GF-D8 (cell line): ENCODE measurements around the gene TOM1L1.
"Not testable (repeated sequence)": the region's sequence is repeated elsewhere in the genome, so short reads cannot be mapped to it uniquely, and the experiment has no call there.

ENCODE experiments used
- DNase-seq: peaks from one replicate; lab custom pipeline; 2025; lab: John Stamatoyannopoulos, UW

The TOM1L1 gene

GRCh38 chr17:54900457-54901229 is at the start of gene TOM1L1:
TSS of gene TOM1L1 (plus strand) at chr17:54900852. CDS start at chr17:54900866, 14 bp downstream.
- DNase-seq = no peak

- DNase-seq = no peak
Observed at GRCh38 chr17:54859187-54859586, 41.5 kb upstream of the TOM1L1 start.

- DNase-seq = no peak
Observed at GRCh38 chr17:54860617-54861470, 39.8 kb upstream of the TOM1L1 start.

- no peak for DNase-seq
Observed at GRCh38 chr17:54861471-54861983, 39.1 kb upstream of the TOM1L1 start.

GRCh38 chr17:54863176-54863575 is 37.5 kb upstream of the TOM1L1 start:
- DNase-seq = no peak

- no peak for DNase-seq
Observed at GRCh38 chr17:54864070-54864469, 36.6 kb upstream of the TOM1L1 start.

- no peak for DNase-seq
Observed at GRCh38 chr17:54864636-54865356, 35.9 kb upstream of the TOM1L1 start.

GRCh38 chr17:54867634-54868033 is 33.0 kb upstream of the TOM1L1 start:
- DNase-seq = no peak

GRCh38 chr17:54870671-54871175 is 29.9 kb upstream of the TOM1L1 start:
- DNase-seq = no peak

- DNase-seq = not testable (repeated sequence)
Observed at GRCh38 chr17:54875906-54876305, 24.7 kb upstream of the TOM1L1 start.

GRCh38 chr17:54876656-54877195 is 23.9 kb upstream of the TOM1L1 start:
- DNase-seq = no peak

- no peak for DNase-seq
Observed at GRCh38 chr17:54881255-54881972, 19.2 kb upstream of the TOM1L1 start.

GRCh38 chr17:54882371-54882770 is 18.3 kb upstream of the TOM1L1 start:
- DNase-seq = no peak

GRCh38 chr17:54882950-54883349 is 17.7 kb upstream of the TOM1L1 start:
- no peak for DNase-seq

GRCh38 chr17:54883939-54884338 is 16.7 kb upstream of the TOM1L1 start:
- no peak for DNase-seq

- DNase-seq = no peak
Observed at GRCh38 chr17:54887787-54888186, 12.9 kb upstream of the TOM1L1 start.

- DNase-seq = no peak
Observed at GRCh38 chr17:54888254-54888653, 12.4 kb upstream of the TOM1L1 start.

- no peak for DNase-seq
Observed at GRCh38 chr17:54888981-54889380, 11.7 kb upstream of the TOM1L1 start.

- DNase-seq = no peak
Observed at GRCh38 chr17:54891176-54891821, 9.4 kb upstream of the TOM1L1 start.

GRCh38 chr17:54892360-54892759 is 8.3 kb upstream of the TOM1L1 start:
- no peak for DNase-seq

- DNase-seq = no peak
Observed at GRCh38 chr17:54898576-54898975, 2.1 kb upstream of the TOM1L1 start.
